Suprapubic skin (tissue), 4 donors: Measurements from ENCODE around the gene BAHCC1.

Experiments
- EP300 ChIP-seq: sonication (generic); formaldehyde crosslinking; IDR thresholded peaks from one replicate; pipeline ENCODE4 v1.6.1; 2017; ENCODE audit warnings: antibody characterized with exemption
- POLR2A ChIP-seq, 2 donors: fragments of 450-650 bp; IDR thresholded peaks; one replicate each; pipeline ENCODE4 v1.6.1; 2017; ENCODE audit warnings: antibody characterized with exemption in 2 of 2, mild to moderate bottlenecking in 2 of 2, moderate library complexity in 2 of 2
- POLR2AphosphoS5 ChIP-seq, 3 donors: sonication (generic); formaldehyde crosslinking; IDR thresholded peaks; one replicate each; pipeline ENCODE4 v1.6.1; 2017; ENCODE audit warnings: antibody characterized with exemption in 3 of 3
- TF ChIP-seq, protein P1 (sequence below), 2 donors: fragments of 200-600 bp in 1 of 2; fragments of 450-650 bp in 1 of 2; sonication (generic) in 1 of 2; IDR thresholded peaks; one replicate each; pipeline ENCODE4 v1.5.1; 2016 to 2019; ENCODE audit warnings: antibody characterized with exemption in 2 of 2, mild to moderate bottlenecking in 1 of 2, moderate library complexity in 1 of 2

DNA sequence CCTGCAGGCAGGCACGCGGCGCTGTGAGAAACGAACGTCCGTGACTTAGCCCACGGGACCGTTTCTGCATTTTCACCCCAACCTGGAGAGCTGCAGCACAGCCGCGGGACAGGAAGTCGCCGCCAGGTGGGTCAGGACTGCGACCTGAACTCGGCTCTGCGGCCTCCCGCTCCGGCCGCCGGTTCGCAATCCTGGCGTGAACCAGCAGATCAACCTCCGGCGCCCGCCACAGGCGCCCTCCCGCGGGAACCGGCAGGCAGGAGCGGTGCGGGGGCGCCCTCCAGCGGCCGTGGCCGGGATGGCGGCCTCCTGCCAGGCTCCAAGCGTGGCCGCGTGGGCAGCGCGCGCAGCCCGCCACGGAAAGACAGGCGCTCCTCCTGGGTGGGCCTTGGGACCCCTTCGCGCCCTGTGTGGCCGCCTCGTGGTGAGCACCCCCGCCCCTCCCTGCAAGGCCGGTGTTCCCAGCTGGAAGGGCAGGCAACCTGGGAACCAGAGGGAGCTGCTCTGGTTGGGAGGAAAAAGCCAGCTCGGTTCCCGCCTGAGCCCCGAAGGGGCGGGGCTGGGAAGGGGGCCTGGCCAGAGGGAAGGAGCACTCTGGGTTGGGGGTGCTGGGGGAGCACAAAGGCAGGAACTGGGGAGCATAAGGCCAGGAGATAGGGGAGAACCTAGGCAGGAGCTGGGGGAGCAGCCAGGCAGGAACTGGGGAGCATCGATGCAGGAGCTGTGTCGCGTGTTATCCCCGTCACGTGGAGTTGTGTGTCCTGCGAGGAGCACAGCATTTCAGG, 89.1 kb downstream of the BAHCC1 start:
- TF ChIP-seq POLR2A (IDR thresholded peaks at IDR 0.05) (no peak), EP300 (no peak), POLR2AphosphoS5 (IDR thresholded peaks at IDR 0.05) (peak in 1 of 3 donors; percentile 29)
- TF ChIP-seq, protein P1, sequence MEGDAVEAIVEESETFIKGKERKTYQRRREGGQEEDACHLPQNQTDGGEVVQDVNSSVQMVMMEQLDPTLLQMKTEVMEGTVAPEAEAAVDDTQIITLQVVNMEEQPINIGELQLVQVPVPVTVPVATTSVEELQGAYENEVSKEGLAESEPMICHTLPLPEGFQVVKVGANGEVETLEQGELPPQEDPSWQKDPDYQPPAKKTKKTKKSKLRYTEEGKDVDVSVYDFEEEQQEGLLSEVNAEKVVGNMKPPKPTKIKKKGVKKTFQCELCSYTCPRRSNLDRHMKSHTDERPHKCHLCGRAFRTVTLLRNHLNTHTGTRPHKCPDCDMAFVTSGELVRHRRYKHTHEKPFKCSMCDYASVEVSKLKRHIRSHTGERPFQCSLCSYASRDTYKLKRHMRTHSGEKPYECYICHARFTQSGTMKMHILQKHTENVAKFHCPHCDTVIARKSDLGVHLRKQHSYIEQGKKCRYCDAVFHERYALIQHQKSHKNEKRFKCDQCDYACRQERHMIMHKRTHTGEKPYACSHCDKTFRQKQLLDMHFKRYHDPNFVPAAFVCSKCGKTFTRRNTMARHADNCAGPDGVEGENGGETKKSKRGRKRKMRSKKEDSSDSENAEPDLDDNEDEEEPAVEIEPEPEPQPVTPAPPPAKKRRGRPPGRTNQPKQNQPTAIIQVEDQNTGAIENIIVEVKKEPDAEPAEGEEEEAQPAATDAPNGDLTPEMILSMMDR (IDR thresholded peaks at IDR 0.05) = peak; percentile 97 to 100
